HG02884 (cell line): Measurements from ENCODE around the gene RFK.

Experiments
- ATAC-seq: cut with Tn5 transposase; IDR thresholded peaks from one replicate; pipeline ENCODE4 v1.9.1; 2021; ENCODE audit warnings: mild to moderate bottlenecking, moderate library complexity; ENCODE audit not compliant: unreplicated experiment

RFK gene

GRCh38 chr9:76336027-76336426, 58.2 kb downstream of the RFK start:
- no peak for ATAC-seq
